Mucosa of descending colon (tissue), 3 donors: Measurements from ENCODE around the gene ADAM11. TPM values are rescaled to one million over a fixed set of nuclear protein-coding genes. Genes with fewer than 3 reads are reported as not detected.
"Not testable (repeated sequence)": the region's sequence is repeated elsewhere in the genome, so short reads cannot be mapped to it uniquely, and the experiment has no call there.

Source experiments
- ATAC-seq: fragments of 200-7000 bp; cut with Tn5 transposase; one replicate; pipeline ENCODE4 v1.9.1; 2020; ENCODE audit warnings: mild to moderate bottlenecking, moderate library complexity
- DNase-seq, 3 donors: peaks; one replicate each; pipeline ENCODE4 v3.0.0-alpha.2; 2020
- H3K36me3 ChIP-seq: fragments of 200-600 bp; one replicate; pipeline ENCODE4 v1.8.0; 2021; ENCODE audit warnings: low read depth, mild to moderate bottlenecking
- H3K4me1 ChIP-seq: fragments of 200-600 bp; one replicate; pipeline ENCODE4 v1.8.0; 2021; ENCODE audit warnings: low read depth, mild to moderate bottlenecking
- H3K4me3 ChIP-seq: fragments of 200-600 bp; one replicate; pipeline ENCODE4 v1.8.0; 2021; ENCODE audit warnings: mild to moderate bottlenecking
- H3K9me3 ChIP-seq: fragments of 200-600 bp; one replicate; pipeline ENCODE4 v1.8.0; 2021; ENCODE audit warnings: mild to moderate bottlenecking
- CTCF ChIP-seq: fragments of 200-600 bp; IDR thresholded peaks from one replicate; pipeline ENCODE4 v1.8.0; 2022; ENCODE audit warnings: antibody characterized with exemption, mild to moderate bottlenecking
- intact Hi-C, 2 donors: fragments of 100-400 bp; cut with DNase I in 1 of 2; cut with micrococcal nuclease in 1 of 2; formaldehyde crosslinking; loops; one replicate each; pipeline versions ENCODE4 v1.11.0 to v1.11.1; 2022; cut with DNase I, micrococcal nuclease
- total RNA-seq, 3 donors: library from RNA; stranded (reverse); fragmentation: NEBNext Ultra II Directional in 2 of 3; extraction: Animal tissue kit (Norgen Biotek cat#: 25700) in 2 of 3; gene quantifications; one replicate each; pipeline versions ENCODE4 v1.2.1 to v1.2.4, GENCODE V29; 2021 to 2023
- donor health status: DM: no; HTN: no; CAD: no; lungs with moderate emphysema.
- donor health status: DM: no; HTN: no; CAD: no.
- donor health status: DM: no; HTN: yes; CAD: no.

ADAM11 gene
- total RNA-seq, 3 donors from 2014 or later: 0.17 to 4.7 TPM; not detected in 1

DNA sequence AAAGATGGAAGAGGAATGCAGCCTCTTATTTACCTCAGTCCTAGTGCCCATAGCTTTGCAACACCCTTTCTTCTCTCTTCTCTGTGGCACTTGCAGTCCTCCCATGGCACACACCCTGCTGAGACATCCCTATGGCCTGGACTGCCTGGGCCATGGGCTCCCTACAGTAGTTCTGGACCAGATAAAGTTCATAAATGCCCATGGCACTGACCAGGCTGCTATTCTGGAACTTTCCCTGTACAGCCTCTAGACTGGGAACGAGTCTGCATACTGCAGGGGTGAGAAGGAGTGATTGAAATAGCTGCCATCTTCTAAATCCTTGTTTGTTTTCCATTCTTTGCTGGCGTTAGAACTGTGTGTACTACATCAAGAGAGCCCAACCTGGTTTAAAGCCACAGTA lies 24.5 kb upstream of the ADAM11 start:
- ATAC-seq: no peak
- no peaks in the 10 kb centered on the region for H3K9me3 ChIP-seq
- intact Hi-C loops: no loop called here
- no peak for DNase-seq
- no peak for TF ChIP-seq CTCF
- H3K4me1 ChIP-seq: no peaks in the 10 kb centered on the region
- H3K36me3 ChIP-seq: no peaks in the 10 kb centered on the region
- no peak overlapping the region for H3K4me3 ChIP-seq

DNA sequence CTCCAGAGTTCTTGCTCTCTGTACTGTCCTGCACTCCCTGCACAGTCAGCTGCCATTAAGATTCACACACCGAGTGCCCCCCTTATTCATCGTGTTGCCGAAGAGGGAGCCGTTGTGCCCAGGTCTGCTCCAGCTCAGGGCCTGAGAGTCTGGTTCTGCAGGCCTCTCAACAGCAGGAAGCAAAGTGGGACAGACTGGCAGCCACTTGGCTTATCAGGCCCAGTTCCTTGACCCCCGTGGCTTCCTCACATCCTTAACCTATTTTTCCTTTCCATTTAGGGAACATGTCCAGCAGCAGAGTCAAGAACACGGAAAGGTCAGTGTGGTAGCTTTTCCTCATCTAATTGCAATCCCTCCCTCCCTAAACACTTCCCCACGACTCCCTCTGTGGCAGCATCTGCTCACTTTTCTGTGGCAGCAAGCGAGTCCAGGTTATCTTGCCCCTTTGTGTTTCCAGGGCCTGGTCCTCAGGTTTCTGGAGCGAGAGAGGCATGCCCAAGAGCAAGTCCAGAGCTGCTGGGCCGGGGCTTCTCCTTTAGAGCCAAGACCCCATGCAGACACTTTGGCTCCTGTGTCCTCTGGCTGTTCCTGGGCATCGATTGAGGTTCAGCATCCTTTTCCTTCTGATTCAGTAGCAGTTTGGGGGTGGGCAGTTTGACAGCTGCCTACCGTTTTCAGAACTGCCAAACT lies 22.1 kb upstream of the ADAM11 start:
- intact Hi-C loops: no loop called here
- ATAC-seq (no peak), DNase-seq (no peak)
- TF ChIP-seq CTCF: no peak
- Histone ChIP-seq H3K4me3 (no peak overlapping the region), H3K36me3 (no peaks in the 10 kb centered on the region), H3K4me1 (no peaks in the 10 kb centered on the region), H3K9me3 (no peaks in the 10 kb centered on the region)

DNA sequence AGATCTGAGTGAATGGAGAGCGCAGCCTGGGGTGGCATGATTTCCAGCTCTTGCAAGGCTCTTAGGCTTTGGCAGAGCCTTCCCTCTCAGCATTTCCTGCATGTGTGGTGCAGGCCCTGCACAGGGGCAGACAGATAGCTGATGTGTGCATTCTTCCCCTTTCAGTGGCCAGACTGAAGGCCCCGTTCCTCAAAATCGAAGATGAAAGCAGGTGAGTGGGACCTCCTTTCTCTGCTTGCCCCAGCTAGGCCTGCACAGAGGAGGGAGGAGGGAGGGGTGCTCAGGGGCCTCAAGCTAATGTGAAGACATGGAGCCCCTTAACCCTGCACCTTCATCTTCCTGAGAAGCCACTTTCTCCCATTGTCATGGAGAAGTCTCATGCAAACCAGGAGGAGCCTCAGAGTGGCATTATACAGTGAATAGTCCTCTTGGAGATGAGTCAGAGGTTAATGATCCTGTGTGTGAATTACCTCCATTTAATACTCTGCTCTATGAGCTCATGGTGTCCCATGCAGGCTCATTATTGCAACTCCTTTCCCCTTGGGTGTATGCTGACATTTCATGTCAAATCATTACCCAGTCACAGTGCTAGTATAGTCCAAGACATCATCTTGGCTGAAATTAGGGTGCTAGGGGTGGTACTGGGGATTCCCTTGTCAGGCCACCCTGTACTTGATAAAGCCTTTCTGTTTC lies 20.4 kb upstream of the ADAM11 start:
- DNase-seq (no peak), ATAC-seq (peak; percentile 94)
- Histone ChIP-seq H3K4me1 (no peaks in the 10 kb centered on the region), H3K36me3 (no peaks in the 10 kb centered on the region), H3K9me3 (no peaks in the 10 kb centered on the region), H3K4me3 (no peak overlapping the region)
- no peak for TF ChIP-seq CTCF
- intact Hi-C loops: no loop called here

DNA sequence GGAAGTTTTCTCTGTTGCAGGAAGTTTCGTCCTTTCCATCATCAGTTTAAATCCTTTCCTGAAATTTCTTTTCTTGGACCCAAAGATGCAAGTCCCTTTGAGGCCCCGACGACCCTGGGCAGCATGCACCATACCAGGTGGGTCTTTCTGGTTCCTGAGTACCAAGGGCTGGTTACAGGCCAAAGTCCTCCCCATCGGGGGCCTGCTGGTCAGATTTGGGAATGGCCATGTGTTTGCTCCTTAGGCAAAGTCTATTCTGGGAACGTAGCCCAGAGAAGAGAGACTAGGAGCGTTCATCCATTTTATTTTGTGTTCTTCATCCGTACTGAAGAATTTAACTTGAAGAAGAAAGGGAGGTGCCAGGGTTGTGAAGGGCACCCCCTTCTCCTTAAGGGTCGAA lies 17.5 kb upstream of the ADAM11 start:
- intact Hi-C loops: no loop called here
- no peak for TF ChIP-seq CTCF
- Histone ChIP-seq H3K36me3 (no peaks in the 10 kb centered on the region), H3K4me1 (no peaks in the 10 kb centered on the region), H3K4me3 (no peak overlapping the region), H3K9me3 (no peaks in the 10 kb centered on the region)
- no peak for ATAC-seq
- no peak for DNase-seq

DNA sequence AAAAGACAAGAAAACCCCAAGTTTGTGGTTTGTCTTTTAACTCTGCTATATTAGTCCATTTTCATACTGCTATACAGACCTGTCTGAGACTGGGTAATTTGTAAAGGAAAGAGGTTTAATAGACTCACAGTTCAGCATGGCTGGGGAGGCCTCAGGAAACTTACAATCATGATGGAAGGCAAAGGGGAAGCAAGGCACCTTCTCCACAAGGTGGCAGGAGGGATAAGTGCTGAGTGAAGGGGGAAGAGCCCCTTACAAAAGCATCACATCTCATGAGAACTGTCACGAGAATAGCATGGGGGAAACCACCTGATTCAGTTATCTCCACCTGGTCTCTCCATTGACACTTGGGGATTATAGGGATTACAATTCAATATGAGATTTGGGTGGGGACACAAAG lies 13.5 kb upstream of the ADAM11 start:
- H3K9me3 ChIP-seq: no peaks in the 10 kb centered on the region
- no peak overlapping the region for H3K4me3 ChIP-seq
- no peak for DNase-seq
- intact Hi-C loops: no loop called here
- no peaks in the 10 kb centered on the region for H3K4me1 ChIP-seq
- H3K36me3 ChIP-seq: no peaks in the 10 kb centered on the region
- no peak for ATAC-seq
- TF ChIP-seq CTCF: no peak

- DNase-seq, H3K36me3 ChIP-seq, intact Hi-C loops, H3K4me1 ChIP-seq, H3K4me3 ChIP-seq, ATAC-seq, H3K9me3 ChIP-seq: not testable (repeated sequence)
Observed at GRCh38 chr17:44745738-44746137, 13.1 kb upstream of the ADAM11 start.
